ENCODE results near the gene BLTP3A.
"Not testable (repeated sequence)": the region's sequence is repeated elsewhere in the genome, so short reads cannot be mapped to it uniquely, and the experiment has no call there.

GRCh38 chr6:34756513-34756856 is 35.4 kb upstream of the BLTP3A start:
- TF ChIP-seq CTCF (IDR thresholded peaks at IDR 0.05; ENCODE audit: low read depth, low read length), result peak; percentile 15
- not testable (repeated sequence) for TF ChIP-seq EZH2phosphoT487 (IDR thresholded peaks at IDR 0.05; ENCODE audit: low read depth)
